Stimulated activated CD4-positive, alpha-beta T cell treated with anti-CD3 and anti-CD28 coated beads, Interleukin-12 subunit alpha, Interleukin-12 subunit beta, amount 100 ng/mL, for 48 hours (primary cell): ENCODE results near the gene DHRS1.
A peak's percentile ranks its signal among the peaks of the same experiment; 100 is the strongest.

Source experiments
- DNase-seq, 3 donors: peaks; one replicate each; pipeline ENCODE4 v3.0.0-alpha.2; 2020; ENCODE audit warnings: low read depth in 2 of 3, low spot score in 1 of 3

DHRS1 gene

GRCh38 chr14:24299255-24300191, at the start of gene DHRS1, which contains the start of gene NOP9:
DHRS1 (minus strand) TSS chr14:24299780; CDS start chr14:24299106, 674 bp downstream.
NOP9 (plus strand) TSS chr14:24299850; CDS start chr14:24299955, 105 bp downstream.
- peak; percentile 88 to 95 (median 88) for DNase-seq

- no peak for DNase-seq
Measured at GRCh38 chr14:24348186-24348585, 48.6 kb upstream of the DHRS1 start.

GRCh38 chr14:24347134-24347533, 47.6 kb upstream of the DHRS1 start:
- no peak for DNase-seq

- DNase-seq, result no peak
Measured at GRCh38 chr14:24343795-24344660, 44.4 kb upstream of the DHRS1 start.

GRCh38 chr14:24342889-24343288, 43.3 kb upstream of the DHRS1 start:
- no peak for DNase-seq

- no peak for DNase-seq
Measured at GRCh38 chr14:24340606-24341005, 41.0 kb upstream of the DHRS1 start.

- peak in 2 of 3 donors; percentile 53 to 57 for DNase-seq
Measured at GRCh38 chr14:24339284-24340151, 39.9 kb upstream of the DHRS1 start, which contains the start of gene RIPK3. RIPK3 (minus strand) TSS chr14:24339991; CDS start chr14:24339826, 165 bp downstream.

- DNase-seq, result no peak
Measured at GRCh38 chr14:24338843-24339242, 39.3 kb upstream of the DHRS1 start.

GRCh38 chr14:24337824-24338175, 38.2 kb upstream of the DHRS1 start:
- DNase-seq, result no peak

GRCh38 chr14:24337144-24337823, 37.7 kb upstream of the DHRS1 start:
- DNase-seq, result no peak

- no peak for DNase-seq
Measured at GRCh38 chr14:24335461-24336171, 36.0 kb upstream of the DHRS1 start.

- DNase-seq, result no peak
Measured at GRCh38 chr14:24334431-24335291, 35.1 kb upstream of the DHRS1 start, which contains the start of gene ADCY4. ADCY4 (minus strand) TSS chr14:24335071; CDS start chr14:24334652, 419 bp downstream.

- peak; percentile 72 to 81 (median 75) for DNase-seq
Measured at GRCh38 chr14:24332268-24332993, 32.9 kb upstream of the DHRS1 start.

- DNase-seq, result no peak
Measured at GRCh38 chr14:24331731-24332267, 32.2 kb upstream of the DHRS1 start.

GRCh38 chr14:24330973-24331674, 31.5 kb upstream of the DHRS1 start:
- DNase-seq, result no peak

GRCh38 chr14:24329736-24330135, 30.2 kb upstream of the DHRS1 start:
- DNase-seq, result peak in 1 of 3 donors; percentile 42
